GM18505 (cell line): ENCODE data around the gene KIAA0930.

Source experiments
- ATAC-seq: cut with Tn5 transposase; IDR thresholded peaks from one replicate; pipeline ENCODE4 v1.9.1; 2021; ENCODE audit not compliant: unreplicated experiment
- POLR2A ChIP-seq: IDR thresholded peaks from 4 replicates; pipeline ENCODE4 v1.6.1; 2011; ENCODE audit warnings: borderline replicate concordance; ENCODE audit not compliant: insufficient read depth, insufficient read length; ENCODE audit errors: extremely low read depth

KIAA0930 gene

GRCh38 chr22:45190202-45190872 is 50.4 kb downstream of the KIAA0930 start:
- ATAC-seq = no peak
- no peak for TF ChIP-seq POLR2A

- ATAC-seq = no peak
- no peak for TF ChIP-seq POLR2A
Observed at GRCh38 chr22:45188779-45189178, 51.9 kb downstream of the KIAA0930 start.

GRCh38 chr22:45187891-45188290 is 52.8 kb downstream of the KIAA0930 start:
- no peak for ATAC-seq
- no peak for TF ChIP-seq POLR2A

- TF ChIP-seq POLR2A = no peak
- no peak for ATAC-seq
Observed at GRCh38 chr22:45185718-45186514, 54.8 kb downstream of the KIAA0930 start.

- ATAC-seq = no peak
- no peak for TF ChIP-seq POLR2A
Observed at GRCh38 chr22:45183974-45184373, 56.7 kb downstream of the KIAA0930 start.

GRCh38 chr22:45181766-45182165 is 58.9 kb downstream of the KIAA0930 start:
- no peak for ATAC-seq
- TF ChIP-seq POLR2A = no peak

GRCh38 chr22:45181240-45181639 is 59.5 kb downstream of the KIAA0930 start:
- no peak for TF ChIP-seq POLR2A
- ATAC-seq = no peak

DNA sequence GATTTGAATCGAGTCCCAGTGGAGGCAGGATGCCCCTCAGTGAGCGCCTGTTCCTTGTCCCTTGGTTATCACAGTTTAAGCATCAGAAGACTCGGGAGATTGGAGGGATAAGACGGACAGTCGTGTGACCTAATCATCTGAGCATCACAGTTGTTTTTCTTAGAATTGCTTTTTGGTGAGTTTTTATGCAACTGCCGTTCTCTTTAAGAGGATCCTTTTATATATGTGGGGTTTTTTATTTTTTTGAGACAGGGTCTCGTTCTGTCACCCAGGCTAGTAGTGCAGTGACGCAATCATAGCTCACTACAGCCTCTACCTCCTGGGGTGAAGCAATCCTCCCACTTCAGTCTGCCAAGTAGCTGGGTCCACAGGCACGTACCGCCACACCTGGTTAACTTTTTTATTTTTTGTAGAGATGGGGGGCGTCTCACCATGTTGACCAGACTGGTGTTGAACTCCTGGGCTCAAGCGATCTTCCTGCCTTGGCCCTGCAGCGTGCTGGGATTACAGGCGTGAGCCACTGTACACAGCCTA is 60.5 kb downstream of the KIAA0930 start:
- no peak for TF ChIP-seq POLR2A
- no peak for ATAC-seq

- TF ChIP-seq POLR2A = no peak
Observed at GRCh38 chr22:45179276-45180049, 61.2 kb downstream of the KIAA0930 start.

DNA sequence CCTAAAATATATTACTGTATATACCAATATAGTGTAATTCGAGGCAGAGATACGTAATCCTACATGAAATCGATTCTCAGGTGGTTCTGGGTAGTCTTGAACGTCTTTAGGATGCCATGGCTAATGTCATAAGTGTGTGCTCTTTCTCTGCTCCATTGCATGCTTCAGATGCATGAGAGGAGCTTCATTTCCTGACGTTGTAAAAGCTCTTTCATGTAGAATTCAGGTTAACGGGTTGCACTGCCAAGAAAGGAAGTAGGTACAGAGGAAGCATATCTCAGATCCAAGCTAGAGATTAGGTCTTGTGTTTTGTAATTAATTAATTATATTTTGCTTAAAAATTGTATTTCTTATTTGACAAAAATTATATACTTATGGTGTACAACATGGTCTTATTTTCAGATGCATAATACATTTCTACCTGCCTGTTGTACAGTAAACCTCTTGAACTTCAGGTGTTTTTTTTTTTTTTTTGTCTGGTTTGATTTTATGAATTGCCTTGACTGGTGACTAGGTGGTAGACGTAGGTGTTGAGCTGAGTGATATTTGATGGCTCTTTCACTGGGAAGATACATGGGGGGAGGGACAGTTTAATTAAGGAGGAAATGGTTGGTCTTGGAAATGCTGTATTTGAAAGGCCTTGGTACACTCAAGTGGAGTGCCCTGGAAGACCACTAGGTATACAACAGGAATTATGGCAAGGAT is 67.7 kb downstream of the KIAA0930 start:
- TF ChIP-seq POLR2A = no peak
- ATAC-seq = no peak

More at GRCh38 chr22:45179276-45180049, 61.2 kb downstream of the KIAA0930 start:
- ATAC-seq = no peak

- no peak for ATAC-seq
- no peak for TF ChIP-seq POLR2A
Observed at GRCh38 chr22:45171830-45172229, 68.9 kb downstream of the KIAA0930 start.

GRCh38 chr22:45169591-45170466 is 70.9 kb downstream of the KIAA0930 start:
- no peak for TF ChIP-seq POLR2A
- no peak for ATAC-seq

DNA sequence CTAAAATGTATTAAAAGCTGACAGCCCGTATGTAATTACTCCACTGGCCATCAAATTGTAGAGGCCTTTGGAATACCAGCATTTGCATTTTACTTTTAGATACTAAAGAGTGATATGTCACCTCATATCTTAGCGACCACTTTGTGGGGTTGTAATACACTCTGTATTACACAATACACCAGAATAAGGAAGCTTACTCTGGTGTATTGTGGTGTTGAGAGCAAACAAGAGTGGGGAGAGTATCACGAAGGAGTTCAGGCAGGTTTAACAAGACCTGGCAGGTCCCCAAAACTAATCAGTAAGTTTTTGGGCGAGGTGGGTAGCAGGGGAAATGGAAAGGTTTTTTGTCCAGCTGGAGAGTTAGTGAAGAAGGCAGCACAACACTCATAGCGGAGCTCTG is 73.8 kb downstream of the KIAA0930 start:
- no peak for ATAC-seq
- no peak for TF ChIP-seq POLR2A
